K562 (cell line): ENCODE measurements around the gene OSBPL10.

Source experiments
- BRF1 ChIP-seq: IDR thresholded peaks from 3 replicates; pipeline ENCODE4 v1.6.1; 2011; ENCODE audit warnings: borderline replicate concordance, mild to moderate bottlenecking; ENCODE audit not compliant: insufficient read length; ENCODE audit errors: extremely low read depth
- E2F3 ChIP-seq: fragments of 250-450 bp; sonication (Bioruptor Pico); IDR thresholded peaks from 2 replicates; pipeline ENCODE4 v1.4.0; 2020; ENCODE audit warnings: mild to moderate bottlenecking
- GTF2F1 ChIP-seq: IDR thresholded peaks from 2 replicates; pipeline ENCODE4 v1.6.1; 2011; ENCODE audit warnings: low read depth, low read length, improper control_type of control experiment
- HDGF ChIP-seq: fragments of 450-650 bp; IDR thresholded peaks from 2 replicates; pipeline ENCODE4 v1.6.1; 2016
- HIVEP1 ChIP-seq: fragments of 250-450 bp; sonication (Bioruptor Pico); IDR thresholded peaks from 2 replicates; pipeline ENCODE4 v1.4.0; 2020; ENCODE audit warnings: mild to moderate bottlenecking
- HNRNPUL1 ChIP-seq: fragments of 200-400 bp; formaldehyde crosslinking; IDR thresholded peaks from 2 replicates; pipeline ENCODE4 v1.6.1; 2017; ENCODE audit warnings: low read length
- POLR2AphosphoS5 ChIP-seq: IDR thresholded peaks from 2 replicates; pipeline ENCODE4 v1.6.1; 2011; ENCODE audit warnings: mild to moderate bottlenecking, low read depth, low read length, moderate library complexity; ENCODE audit not compliant: control insufficient read depth, insufficient read depth
- TOE1 ChIP-seq, 2 experiments: fragments of 450-650 bp in 1 of 2; sonication (generic) in 1 of 2; formaldehyde crosslinking in 1 of 2; IDR thresholded peaks; 2 replicates each; pipeline versions ENCODE4 v1.7.1 to v1.8.0; 2016 to 2022; ENCODE audit warnings: borderline replicate concordance in 2 of 2, mild to moderate bottlenecking in 2 of 2, antibody characterized with exemption in 1 of 2, inconsistent platforms in 1 of 2, low read depth in 1 of 2, missing genetic modification reagents in 1 of 2, moderate library complexity in 1 of 2
- TRIM28 ChIP-seq: fragments of 450-650 bp; IDR thresholded peaks from 2 replicates; pipeline ENCODE4 v1.6.1; 2017
- ZNF316 ChIP-seq: fragments of 450-650 bp; IDR thresholded peaks from 2 replicates; pipeline ENCODE4 v1.6.1; 2016
- TF ChIP-seq, protein P1 (sequence below), 3 experiments: IDR thresholded peaks in 2 of 3; conservative IDR thresholded peaks in 1 of 3; 2 replicates each; pipeline ENCODE4 v1.5.1; 2011 to 2012; ENCODE audit warnings: low read length in 3 of 3, mild to moderate bottlenecking in 3 of 3, control low read depth in 2 of 3, improper control_type of control experiment in 1 of 3, inconsistent platforms in 1 of 3, low read depth in 1 of 3, mixed read lengths in 1 of 3, moderate library complexity in 1 of 3; ENCODE audit not compliant: insufficient read depth in 2 of 3

DNA sequence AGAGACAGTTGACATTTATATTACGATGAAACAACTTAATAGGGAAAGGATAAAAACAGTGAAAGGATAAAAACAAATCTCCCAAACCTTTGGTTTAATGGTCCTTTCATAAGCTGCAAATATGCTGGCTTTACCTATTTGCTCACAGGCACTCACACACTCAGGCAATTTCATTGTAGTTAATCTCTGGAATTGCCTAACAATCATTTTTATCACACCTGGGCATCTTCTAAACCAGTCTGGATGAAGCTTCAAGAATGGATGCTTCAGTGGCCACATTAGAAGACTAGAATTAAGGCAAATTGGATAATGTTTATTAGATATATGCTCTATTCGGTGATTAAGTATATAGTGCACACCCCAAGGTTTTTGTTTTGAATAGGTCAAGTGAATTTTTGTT, 13.5 kb downstream of the OSBPL10 start:
- no peak for TF ChIP-seq BRF1
- no peak for TF ChIP-seq HIVEP1 (CRISPR knock-in tag)
- no peak for TF ChIP-seq TOE1 (IDR thresholded peaks at IDR 0.05; ENCODE audit: borderline replicate concordance)
- TF ChIP-seq TOE1 (CRISPR knock-in tag; IDR thresholded peaks at IDR 0.05; ENCODE audit: borderline replicate concordance, low read depth): no peak
- no peak for TF ChIP-seq POLR2AphosphoS5
- TF ChIP-seq ZNF316: no peak
- TF ChIP-seq HDGF: no peak
- no peak for TF ChIP-seq TRIM28
- TF ChIP-seq GTF2F1: no peak
- TF ChIP-seq, protein P1, sequence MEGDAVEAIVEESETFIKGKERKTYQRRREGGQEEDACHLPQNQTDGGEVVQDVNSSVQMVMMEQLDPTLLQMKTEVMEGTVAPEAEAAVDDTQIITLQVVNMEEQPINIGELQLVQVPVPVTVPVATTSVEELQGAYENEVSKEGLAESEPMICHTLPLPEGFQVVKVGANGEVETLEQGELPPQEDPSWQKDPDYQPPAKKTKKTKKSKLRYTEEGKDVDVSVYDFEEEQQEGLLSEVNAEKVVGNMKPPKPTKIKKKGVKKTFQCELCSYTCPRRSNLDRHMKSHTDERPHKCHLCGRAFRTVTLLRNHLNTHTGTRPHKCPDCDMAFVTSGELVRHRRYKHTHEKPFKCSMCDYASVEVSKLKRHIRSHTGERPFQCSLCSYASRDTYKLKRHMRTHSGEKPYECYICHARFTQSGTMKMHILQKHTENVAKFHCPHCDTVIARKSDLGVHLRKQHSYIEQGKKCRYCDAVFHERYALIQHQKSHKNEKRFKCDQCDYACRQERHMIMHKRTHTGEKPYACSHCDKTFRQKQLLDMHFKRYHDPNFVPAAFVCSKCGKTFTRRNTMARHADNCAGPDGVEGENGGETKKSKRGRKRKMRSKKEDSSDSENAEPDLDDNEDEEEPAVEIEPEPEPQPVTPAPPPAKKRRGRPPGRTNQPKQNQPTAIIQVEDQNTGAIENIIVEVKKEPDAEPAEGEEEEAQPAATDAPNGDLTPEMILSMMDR (IDR thresholded peaks at IDR 0.05 in 2 of 3, conservative IDR thresholded peaks at IDR 0.05 in 1 of 3; ENCODE audit: insufficient read depth in 2 of 3, low read depth in 1 of 3, low read length in 3 of 3): no peak
- no peak for TF ChIP-seq HNRNPUL1
- no peak for TF ChIP-seq E2F3 (CRISPR knock-in tag)
